Measurements from ENCODE around the gene CCND1. TPM values are rescaled to one million over a fixed set of nuclear protein-coding genes. Genes with fewer than 3 reads are reported as not detected.

The CCND1 gene
- total and polyA plus RNA-seq, 9 of the 15 experiments (the other 6 are each of a cell fraction or from before 2014, with no cell fraction given) = 0.04 to 23.3 (median 3.8) TPM

GRCh38 chr11:69638941-69639681 is 1.8 kb upstream of the CCND1 start (continued):
- TF ChIP-seq AFF1 (IDR thresholded peaks at IDR 0.05; ENCODE audit: low read depth in 1 of 2, partially characterized antibody in 2 of 2) (no peak), CTBP1 (IDR thresholded peaks at IDR 0.05; ENCODE audit: borderline replicate concordance) (peak; percentile 18; the same call in 1 of the 2 replicates), ZNF316 (IDR thresholded peaks at IDR 0.05) (no peak), DPF2 (IDR thresholded peaks at IDR 0.05) (no peak), RBFOX2 (IDR thresholded peaks at IDR 0.05; ENCODE audit: low read depth, low read length) (peak; percentile 35; the same call in 1 of the 2 replicates), ELF2 (CRISPR knock-in tag; IDR thresholded peaks at IDR 0.05) (no peak), RBM15 (IDR thresholded peaks at IDR 0.05; ENCODE audit: insufficient read depth, low read length) (no peak), NRF1 (conservative IDR thresholded peaks at IDR 0.05 in 1 of 2, IDR thresholded peaks at IDR 0.05 in 1 of 2) (peak; percentile 59 to 62), MAZ (CRISPR knock-in tag; conservative IDR thresholded peaks at IDR 0.05 in 1 of 2, IDR thresholded peaks at IDR 0.05 in 1 of 2) (peak in 1 of 2 experiments; percentile 27; a peak in 1 of 4 replicates), YY1 (IDR thresholded peaks at IDR 0.05; ENCODE audit: borderline replicate concordance in 1 of 3, control insufficient read depth in 1 of 3, extremely low read depth in 1 of 3, insufficient read depth in 3 of 3, insufficient read length in 1 of 3, insufficient replicate concordance in 2 of 3, low read depth in 1 of 3, low read length in 2 of 3) (no peak), ZNF592 (IDR thresholded peaks at IDR 0.05) (no peak), ARID3B (CRISPR knock-in tag; IDR thresholded peaks at IDR 0.05; ENCODE audit: borderline replicate concordance) (no peak), NFXL1 (CRISPR knock-in tag; IDR thresholded peaks at IDR 0.05) (no peak), ZNF431 (CRISPR knock-in tag; IDR thresholded peaks at IDR 0.05) (no peak), BACH1 (tag; IDR thresholded peaks at IDR 0.05) (no peak)
